ENCODE results near the gene KIAA0825. TPM values are rescaled to one million over a fixed set of nuclear protein-coding genes. Genes with fewer than 3 reads are reported as not detected.

KIAA0825 gene, protein sequence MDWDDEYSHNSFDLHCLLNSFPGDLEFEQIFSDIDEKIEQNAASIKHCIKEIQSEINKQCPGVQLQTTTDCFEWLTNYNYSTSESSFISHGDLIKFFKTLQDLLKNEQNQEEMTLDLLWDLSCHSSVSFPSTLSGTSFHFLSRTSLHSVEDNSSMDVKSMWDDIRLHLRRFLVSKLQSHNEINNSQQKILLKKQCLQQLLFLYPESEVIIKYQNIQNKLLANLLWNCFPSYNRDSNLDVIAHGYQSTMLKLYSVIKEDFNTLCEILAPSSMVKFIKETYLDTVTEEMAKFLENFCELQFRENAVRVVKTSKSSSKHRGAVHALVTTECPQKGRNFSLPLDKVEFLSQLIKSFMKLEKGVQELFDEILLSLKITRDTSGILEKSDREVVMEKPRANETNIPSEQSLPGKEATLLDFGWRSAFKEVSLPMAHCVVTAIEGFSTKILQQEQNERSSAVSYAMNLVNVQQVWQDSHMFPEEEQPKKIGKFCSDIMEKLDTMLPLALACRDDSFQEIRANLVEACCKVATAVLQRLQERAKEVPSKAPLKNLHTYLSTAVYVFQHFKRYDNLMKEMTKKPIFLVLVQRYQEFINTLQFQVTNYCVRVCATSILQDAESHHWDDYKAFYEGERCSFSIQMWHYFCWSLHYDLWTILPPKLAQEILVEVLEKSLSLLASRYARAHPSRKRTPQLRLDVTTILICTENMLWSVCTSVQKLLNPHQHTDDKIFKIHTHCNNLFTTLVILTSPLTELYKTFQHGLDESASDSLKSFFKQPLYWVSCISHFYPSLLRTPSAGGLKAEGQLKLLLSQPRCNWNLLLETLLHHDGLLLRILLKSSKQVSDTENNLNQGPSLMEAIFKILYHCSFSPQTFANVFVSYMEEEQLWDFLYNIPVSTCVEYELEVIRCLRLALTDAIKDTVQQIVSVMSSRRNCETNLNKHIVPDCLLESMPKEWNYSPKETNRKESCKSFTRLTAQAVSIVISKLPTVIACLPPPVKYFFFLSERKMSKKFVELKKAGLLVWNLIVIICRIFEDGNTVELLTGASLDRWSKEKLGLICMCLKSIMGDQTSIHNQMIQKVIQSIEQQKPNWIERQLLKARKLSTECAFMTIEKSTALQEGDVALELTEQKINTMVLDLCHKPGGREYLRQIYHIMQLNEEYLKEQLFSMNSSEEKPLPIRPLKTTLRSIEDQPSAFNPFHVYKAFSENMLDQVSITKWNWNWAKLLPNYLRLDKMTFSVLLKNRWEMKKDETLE (N-terminal part only)
- 5.2 TPM for total RNA-seq

DNA sequence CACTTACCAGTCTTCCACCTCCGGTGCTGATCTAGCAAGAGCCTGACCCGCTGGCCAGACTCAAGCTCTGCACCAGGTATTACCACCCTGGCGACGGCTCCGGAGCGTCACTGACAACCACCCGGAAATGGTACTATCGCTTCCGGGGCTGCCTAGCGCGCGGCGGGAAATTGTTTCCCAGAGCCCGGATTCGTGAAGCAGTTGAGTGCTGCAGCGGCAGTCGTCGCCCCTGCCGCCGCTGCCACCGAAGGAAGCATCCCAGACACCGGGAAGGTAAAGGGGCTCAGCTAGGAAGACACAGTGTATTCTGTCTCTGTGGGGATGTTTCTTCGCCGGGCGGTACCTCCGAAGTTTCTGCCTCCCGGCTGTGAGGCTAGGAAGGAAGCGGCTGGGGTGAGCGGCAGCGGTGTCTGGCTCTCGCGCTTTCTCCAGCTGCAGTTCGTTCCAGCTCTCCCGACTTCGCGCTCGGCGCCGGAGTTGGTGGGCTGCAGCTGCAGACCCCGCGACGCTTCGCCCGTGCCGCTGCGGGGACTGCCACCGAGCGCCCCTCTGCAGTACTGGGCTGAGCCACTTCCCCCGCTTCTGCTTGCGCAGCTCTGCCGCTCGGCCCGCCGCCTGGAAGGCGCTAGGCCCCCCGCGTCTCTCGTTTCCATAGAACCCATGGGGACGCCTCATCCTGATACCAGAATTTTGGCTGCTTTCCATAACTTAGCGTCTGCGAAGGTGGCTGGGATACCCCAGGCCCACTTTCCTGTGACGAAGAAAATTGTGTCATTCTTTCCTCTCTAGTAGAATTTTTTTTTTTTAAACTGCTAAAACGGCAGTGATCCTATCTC, at the start of gene KIAA0825, which contains the start of gene SLF1:
KIAA0825 (minus strand) TSS at position 112 of the 836 bp plus-strand sequence. CDS start 81,478 bp downstream, outside the sequence.
SLF1 (plus strand) TSS at position 177 of the 836 bp plus-strand sequence. CDS start 10,142 bp downstream, outside the sequence.
- H3K27ac ChIP-seq (ENCODE audit: low read depth, low read length): peak within 1 kb of the TSS; percentile 63
- H3K4me3 ChIP-seq (ENCODE audit: low read length in 3 of 3): peak within 1 kb of the TSS; percentile 88 to 97 (median 90)
- peaks cover 0 to 12% (median 12%) of the 10 kb centered on the region in 3 donors for H3K4me1 ChIP-seq (ENCODE audit: control insufficient read depth in 3 of 3, insufficient read depth in 3 of 3, low read length in 3 of 3)
- H3K36me3 ChIP-seq (ENCODE audit: control insufficient read depth in 3 of 3, insufficient read depth in 3 of 3, low read length in 3 of 3): no peaks in the 10 kb centered on the region
- H3K9me3 ChIP-seq (ENCODE audit: control insufficient read depth in 3 of 3, low read length in 3 of 3): no peaks in the 10 kb centered on the region
- no peaks in the 10 kb centered on the region for H3K27me3 ChIP-seq (ENCODE audit: control insufficient read depth in 3 of 3, insufficient read depth in 3 of 3, low read length in 3 of 3)
- H3K9ac ChIP-seq (ENCODE audit: low read depth in 1 of 3, low read length in 3 of 3): peak within 1 kb of the TSS; percentile 80 to 87 (median 81)

DNA sequence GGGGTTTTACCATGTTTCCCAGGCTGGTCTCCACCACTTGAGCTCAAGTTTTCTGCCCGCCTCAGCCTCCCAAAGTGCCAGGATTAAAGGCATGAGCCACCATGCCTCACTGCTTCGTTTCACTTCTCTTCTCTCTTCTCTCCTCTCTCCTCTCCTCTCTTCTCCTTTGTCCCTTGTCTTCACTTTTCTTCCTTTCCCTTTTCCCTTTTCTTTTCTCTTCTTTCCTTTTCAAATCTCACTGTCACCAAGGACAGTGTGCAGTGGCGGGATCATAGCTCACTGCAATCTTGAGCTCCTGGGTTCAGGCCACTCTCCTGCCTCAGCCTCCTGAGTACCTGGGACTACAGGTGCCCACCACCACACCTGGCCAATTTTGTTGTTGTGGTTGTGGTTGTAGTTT, 49.5 kb upstream of the KIAA0825 start:
- Histone ChIP-seq H3K27ac (ENCODE audit: low read depth, low read length) (no peak overlapping the region), H3K9me3 (ENCODE audit: control insufficient read depth in 3 of 3, low read length in 3 of 3) (no peaks in the 10 kb centered on the region), H3K36me3 (ENCODE audit: control insufficient read depth in 3 of 3, insufficient read depth in 3 of 3, low read length in 3 of 3) (peaks cover 0 to 7% (median 5%) of the 10 kb centered on the region in 3 donors), H3K4me3 (ENCODE audit: low read length in 3 of 3) (no peak overlapping the region), H3K27me3 (ENCODE audit: control insufficient read depth in 3 of 3, insufficient read depth in 3 of 3, low read length in 3 of 3) (no peaks in the 10 kb centered on the region), H3K4me1 (ENCODE audit: control insufficient read depth in 3 of 3, insufficient read depth in 3 of 3, low read length in 3 of 3) (no peaks in the 10 kb centered on the region), H3K9ac (ENCODE audit: low read depth in 1 of 3, low read length in 3 of 3) (no peak overlapping the region)

DNA sequence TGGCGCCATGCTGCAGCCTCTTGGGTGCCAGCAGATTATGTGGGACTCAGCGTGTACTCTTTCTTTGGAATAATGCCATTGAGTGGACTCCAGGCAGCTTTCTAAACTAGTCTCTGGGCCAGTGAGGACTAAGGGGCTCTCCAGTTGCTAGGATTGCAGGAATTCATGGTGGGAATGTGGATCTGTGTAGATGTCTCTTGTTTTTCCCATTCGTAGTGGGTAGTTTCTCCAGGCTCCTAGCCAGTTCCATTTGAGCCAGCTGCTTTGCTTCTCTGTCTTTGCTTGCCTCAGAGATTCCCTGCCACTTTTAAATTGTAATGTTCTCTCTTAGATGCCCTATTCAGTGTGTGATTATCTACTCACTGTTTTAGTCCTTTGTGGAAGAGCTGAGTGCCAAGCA, 42.7 kb upstream of the KIAA0825 start:
- H3K27me3 ChIP-seq (ENCODE audit: control insufficient read depth in 3 of 3, insufficient read depth in 3 of 3, low read length in 3 of 3): no peaks in the 10 kb centered on the region
- H3K4me1 ChIP-seq (ENCODE audit: control insufficient read depth in 3 of 3, insufficient read depth in 3 of 3, low read length in 3 of 3): no peaks in the 10 kb centered on the region
- no peak overlapping the region for H3K9ac ChIP-seq (ENCODE audit: low read depth in 1 of 3, low read length in 3 of 3)
- no peak overlapping the region for H3K4me3 ChIP-seq (ENCODE audit: low read length in 3 of 3)
- peaks cover 0 to 2% (median 0%) of the 10 kb centered on the region in 3 donors for H3K9me3 ChIP-seq (ENCODE audit: control insufficient read depth in 3 of 3, low read length in 3 of 3)
- peaks cover 6 to 10% (median 7%) of the 10 kb centered on the region in 3 donors for H3K36me3 ChIP-seq (ENCODE audit: control insufficient read depth in 3 of 3, insufficient read depth in 3 of 3, low read length in 3 of 3)
- H3K27ac ChIP-seq (ENCODE audit: low read depth, low read length): no peak overlapping the region

DNA sequence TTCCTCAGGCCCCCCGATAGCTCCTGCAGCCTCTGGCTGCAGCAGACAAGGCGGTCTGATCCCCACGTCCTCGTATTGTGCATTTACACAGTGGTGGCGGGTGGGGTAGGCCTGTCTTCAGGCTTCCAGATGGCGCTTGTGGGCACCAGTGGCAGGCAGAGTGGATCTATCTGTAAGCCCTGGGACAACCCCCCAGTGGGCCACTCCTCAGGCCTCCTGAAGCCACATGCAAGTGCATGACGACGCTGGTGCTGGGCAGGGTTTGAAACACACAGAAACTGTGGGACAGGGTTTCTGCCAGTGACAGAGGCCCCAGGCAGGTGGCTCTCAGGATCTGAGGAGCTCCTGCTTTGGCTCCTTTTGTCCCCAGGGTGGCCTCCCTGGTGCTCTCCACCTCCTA, 42.1 kb upstream of the KIAA0825 start:
- peaks cover 0 to 2% (median 0%) of the 10 kb centered on the region in 3 donors for H3K9me3 ChIP-seq (ENCODE audit: control insufficient read depth in 3 of 3, low read length in 3 of 3)
- peaks cover 6 to 8% (median 7%) of the 10 kb centered on the region in 3 donors for H3K36me3 ChIP-seq (ENCODE audit: control insufficient read depth in 3 of 3, insufficient read depth in 3 of 3, low read length in 3 of 3)
- H3K9ac ChIP-seq (ENCODE audit: low read depth in 1 of 3, low read length in 3 of 3): no peak overlapping the region
- no peak overlapping the region for H3K4me3 ChIP-seq (ENCODE audit: low read length in 3 of 3)
- no peaks in the 10 kb centered on the region for H3K4me1 ChIP-seq (ENCODE audit: control insufficient read depth in 3 of 3, insufficient read depth in 3 of 3, low read length in 3 of 3)
- no peak overlapping the region for H3K27ac ChIP-seq (ENCODE audit: low read depth, low read length)
- H3K27me3 ChIP-seq (ENCODE audit: control insufficient read depth in 3 of 3, insufficient read depth in 3 of 3, low read length in 3 of 3): no peaks in the 10 kb centered on the region

DNA sequence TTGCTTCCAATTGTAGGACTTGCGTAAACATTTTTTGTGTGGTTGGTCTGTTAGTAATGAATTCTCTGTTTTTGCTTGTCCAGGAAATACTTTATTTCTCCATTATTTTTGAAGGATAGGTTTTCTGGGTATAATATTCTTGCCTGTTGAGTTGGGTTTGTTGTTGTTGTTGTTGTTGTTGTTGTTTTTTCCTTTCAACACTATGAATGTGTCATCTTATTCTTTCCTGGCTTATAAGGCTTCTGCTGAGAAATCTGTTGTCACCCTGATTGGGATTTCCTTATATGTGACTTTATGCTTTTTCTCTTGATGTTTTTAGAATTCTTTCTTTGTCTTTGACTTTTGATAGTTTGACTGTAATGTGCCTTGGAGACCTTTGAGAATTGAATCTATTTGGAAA, 39.9 kb upstream of the KIAA0825 start:
- H3K36me3 ChIP-seq (ENCODE audit: control insufficient read depth in 3 of 3, insufficient read depth in 3 of 3, low read length in 3 of 3): peaks cover 0 to 11% (median 6%) of the 10 kb centered on the region in 3 donors
- no peak overlapping the region for H3K4me3 ChIP-seq (ENCODE audit: low read length in 3 of 3)
- H3K9me3 ChIP-seq (ENCODE audit: control insufficient read depth in 3 of 3, low read length in 3 of 3): peaks cover 2 to 4% (median 3%) of the 10 kb centered on the region in 3 donors
- H3K9ac ChIP-seq (ENCODE audit: low read depth in 1 of 3, low read length in 3 of 3): no peak overlapping the region
- no peaks in the 10 kb centered on the region for H3K4me1 ChIP-seq (ENCODE audit: control insufficient read depth in 3 of 3, insufficient read depth in 3 of 3, low read length in 3 of 3)
- no peak overlapping the region for H3K27ac ChIP-seq (ENCODE audit: low read depth, low read length)
- no peaks in the 10 kb centered on the region for H3K27me3 ChIP-seq (ENCODE audit: control insufficient read depth in 3 of 3, insufficient read depth in 3 of 3, low read length in 3 of 3)

DNA sequence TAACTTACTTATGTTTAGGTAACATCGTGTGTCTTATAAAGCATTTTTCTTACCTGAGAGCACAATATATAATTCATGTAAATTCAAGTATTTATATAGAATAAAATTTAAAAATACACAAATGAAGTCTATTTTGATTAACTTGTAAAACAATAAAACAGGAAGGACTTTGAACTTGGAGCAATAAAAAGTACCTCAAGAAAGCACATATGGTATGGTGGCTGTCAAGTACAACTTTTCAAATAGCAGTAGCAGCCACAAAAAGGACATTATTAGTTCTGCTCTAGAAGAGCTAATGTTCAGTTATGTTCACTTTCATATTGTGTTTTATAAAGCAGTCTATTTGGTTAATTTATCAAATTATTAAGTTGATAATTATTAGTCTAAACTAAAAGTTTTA, 31.5 kb upstream of the KIAA0825 start:
- Histone ChIP-seq H3K4me1 (ENCODE audit: control insufficient read depth in 3 of 3, insufficient read depth in 3 of 3, low read length in 3 of 3) (no peaks in the 10 kb centered on the region), H3K36me3 (ENCODE audit: control insufficient read depth in 3 of 3, insufficient read depth in 3 of 3, low read length in 3 of 3) (peaks cover 0 to 5% (median 3%) of the 10 kb centered on the region in 3 donors), H3K9me3 (ENCODE audit: control insufficient read depth in 3 of 3, low read length in 3 of 3) (no peaks in the 10 kb centered on the region), H3K4me3 (ENCODE audit: low read length in 3 of 3) (no peak overlapping the region), H3K27me3 (ENCODE audit: control insufficient read depth in 3 of 3, insufficient read depth in 3 of 3, low read length in 3 of 3) (no peaks in the 10 kb centered on the region), H3K27ac (ENCODE audit: low read depth, low read length) (no peak overlapping the region), H3K9ac (ENCODE audit: low read depth in 1 of 3, low read length in 3 of 3) (no peak overlapping the region)

DNA sequence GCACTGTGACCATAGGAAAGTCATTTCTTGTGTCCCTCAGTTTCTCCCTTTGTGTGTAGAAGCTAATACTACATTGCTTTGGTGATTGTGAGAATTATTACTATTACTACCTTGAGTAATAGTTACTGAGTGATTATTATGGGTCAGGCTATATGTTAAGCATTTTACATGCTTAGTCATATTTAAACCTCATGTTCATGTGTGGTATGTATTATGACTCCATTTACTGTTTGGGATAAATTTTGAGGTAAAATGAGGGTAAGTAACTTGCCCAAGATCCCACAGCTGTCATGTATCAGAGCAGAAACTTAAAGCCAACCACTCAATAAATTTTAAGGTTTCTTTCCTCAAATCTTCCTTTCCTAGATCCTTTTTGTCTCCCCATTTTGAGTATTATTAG, 28.4 kb upstream of the KIAA0825 start:
- H3K9me3 ChIP-seq (ENCODE audit: control insufficient read depth in 3 of 3, low read length in 3 of 3): no peaks in the 10 kb centered on the region
- no peak overlapping the region for H3K27ac ChIP-seq (ENCODE audit: low read depth, low read length)
- H3K4me1 ChIP-seq (ENCODE audit: control insufficient read depth in 3 of 3, insufficient read depth in 3 of 3, low read length in 3 of 3): no peaks in the 10 kb centered on the region
- no peak overlapping the region for H3K9ac ChIP-seq (ENCODE audit: low read depth in 1 of 3, low read length in 3 of 3)
- no peak overlapping the region for H3K4me3 ChIP-seq (ENCODE audit: low read length in 3 of 3)
- peaks cover 0 to 6% (median 0%) of the 10 kb centered on the region in 3 donors for H3K36me3 ChIP-seq (ENCODE audit: control insufficient read depth in 3 of 3, insufficient read depth in 3 of 3, low read length in 3 of 3)
- H3K27me3 ChIP-seq (ENCODE audit: control insufficient read depth in 3 of 3, insufficient read depth in 3 of 3, low read length in 3 of 3): no peaks in the 10 kb centered on the region

DNA sequence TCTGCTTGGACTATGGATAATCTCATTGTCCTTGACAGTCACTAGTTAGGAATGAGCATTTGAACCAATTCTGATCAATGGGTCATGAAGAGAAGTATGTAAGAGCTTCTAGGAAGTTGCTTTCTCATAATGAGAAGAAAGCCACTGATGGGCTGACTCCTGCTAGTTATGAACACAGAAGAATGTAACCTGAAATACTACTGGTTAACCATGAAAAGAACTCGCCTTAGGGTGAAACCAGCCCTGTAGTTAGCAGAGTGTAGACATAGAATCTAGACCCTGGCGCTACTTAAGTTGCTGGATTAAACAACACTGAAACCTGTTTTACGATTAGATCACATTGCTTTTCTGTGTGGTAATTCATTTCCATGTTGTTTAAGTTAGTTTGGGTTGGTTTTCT, 26.6 kb upstream of the KIAA0825 start:
- H3K9ac ChIP-seq (ENCODE audit: low read depth in 1 of 3, low read length in 3 of 3): no peak overlapping the region
- H3K27me3 ChIP-seq (ENCODE audit: control insufficient read depth in 3 of 3, insufficient read depth in 3 of 3, low read length in 3 of 3): no peaks in the 10 kb centered on the region
- H3K27ac ChIP-seq (ENCODE audit: low read depth, low read length): no peak overlapping the region
- peaks cover 0 to 6% (median 0%) of the 10 kb centered on the region in 3 donors for H3K36me3 ChIP-seq (ENCODE audit: control insufficient read depth in 3 of 3, insufficient read depth in 3 of 3, low read length in 3 of 3)
- no peak overlapping the region for H3K4me3 ChIP-seq (ENCODE audit: low read length in 3 of 3)
- H3K9me3 ChIP-seq (ENCODE audit: control insufficient read depth in 3 of 3, low read length in 3 of 3): no peaks in the 10 kb centered on the region
- H3K4me1 ChIP-seq (ENCODE audit: control insufficient read depth in 3 of 3, insufficient read depth in 3 of 3, low read length in 3 of 3): no peaks in the 10 kb centered on the region

DNA sequence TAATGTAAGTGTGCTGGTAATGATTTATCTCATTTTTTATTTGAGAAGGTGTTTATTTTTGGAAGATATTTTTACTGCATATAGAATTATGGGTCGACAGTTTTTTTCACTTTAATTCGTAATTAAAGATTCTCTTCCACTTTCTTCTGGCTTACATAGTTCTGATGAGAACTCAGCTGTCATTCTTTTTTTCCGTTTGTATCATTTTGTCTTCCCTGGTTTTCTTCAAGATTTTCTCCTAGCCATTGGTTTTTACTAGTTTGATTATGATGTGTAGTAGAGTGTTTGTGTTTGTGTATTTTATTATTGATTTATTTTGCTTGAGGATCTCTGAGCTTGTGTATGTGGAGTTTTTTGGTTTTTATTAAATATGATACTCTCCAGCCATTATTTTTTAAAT, 21.8 kb upstream of the KIAA0825 start:
- Histone ChIP-seq H3K36me3 (ENCODE audit: control insufficient read depth in 3 of 3, insufficient read depth in 3 of 3, low read length in 3 of 3) (peaks cover 0 to 3% (median 0%) of the 10 kb centered on the region in 3 donors), H3K27ac (ENCODE audit: low read depth, low read length) (no peak overlapping the region), H3K4me3 (ENCODE audit: low read length in 3 of 3) (no peak overlapping the region), H3K9ac (ENCODE audit: low read depth in 1 of 3, low read length in 3 of 3) (no peak overlapping the region), H3K27me3 (ENCODE audit: control insufficient read depth in 3 of 3, insufficient read depth in 3 of 3, low read length in 3 of 3) (no peaks in the 10 kb centered on the region), H3K9me3 (ENCODE audit: control insufficient read depth in 3 of 3, low read length in 3 of 3) (no peaks in the 10 kb centered on the region), H3K4me1 (ENCODE audit: control insufficient read depth in 3 of 3, insufficient read depth in 3 of 3, low read length in 3 of 3) (no peaks in the 10 kb centered on the region)

Measured in skeletal muscle tissue (tissue), 4 donors.